Tibial nerve (tissue), 3 donors: ENCODE measurements around the gene LUC7L2.

ENCODE experiments used
- CTCF ChIP-seq, 5 experiments: fragments of 200-600 bp in 3 of 5; fragments of 450-650 bp in 2 of 5; sonication (generic) in 3 of 5; IDR thresholded peaks; one replicate each; pipeline ENCODE4 v1.5.1; 2016 to 2019; ENCODE audit warnings: antibody characterized with exemption in 5 of 5, mild to moderate bottlenecking in 3 of 5, moderate library complexity in 2 of 5
- POLR2A ChIP-seq, 2 donors: fragments of 450-650 bp; IDR thresholded peaks; one replicate each; pipeline ENCODE4 v1.6.1; 2017; ENCODE audit warnings: antibody characterized with exemption in 2 of 2, mild to moderate bottlenecking in 2 of 2, moderate library complexity in 2 of 2

DNA sequence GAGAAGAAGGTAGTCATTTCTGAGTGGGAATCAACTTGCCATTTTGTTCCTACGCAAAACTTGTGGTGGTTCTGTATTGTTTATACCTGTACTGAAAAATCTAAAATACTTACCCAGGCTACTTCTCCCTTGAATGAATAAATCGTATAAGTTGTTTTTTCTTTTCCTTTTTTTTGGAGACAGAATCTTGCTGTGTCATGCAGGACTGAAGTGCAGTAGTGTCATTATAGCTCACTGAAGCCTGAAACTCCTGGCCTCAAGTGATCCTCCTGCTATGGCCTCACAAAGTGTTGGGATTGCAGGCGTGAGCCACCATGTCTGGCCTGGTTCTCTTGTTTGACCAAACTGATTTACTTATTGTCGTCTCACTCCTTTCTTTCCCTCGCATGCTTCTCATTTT lies 27.9 kb downstream of the LUC7L2 start:
- TF ChIP-seq CTCF (IDR thresholded peaks at IDR 0.05) (no peak), POLR2A (IDR thresholded peaks at IDR 0.05) (no peak)
